CD1c-positive myeloid dendritic cell (primary cell): ENCODE results near the gene PATJ.

Experiments used
- DNase-seq: peaks from one replicate; pipeline ENCODE4 v3.0.0-alpha.2; 2016; ENCODE audit errors: extremely low spot score

The PATJ gene

GRCh38 chr1:61981870-61982660, 239.8 kb downstream of the PATJ start:
- no peak for DNase-seq

DNA sequence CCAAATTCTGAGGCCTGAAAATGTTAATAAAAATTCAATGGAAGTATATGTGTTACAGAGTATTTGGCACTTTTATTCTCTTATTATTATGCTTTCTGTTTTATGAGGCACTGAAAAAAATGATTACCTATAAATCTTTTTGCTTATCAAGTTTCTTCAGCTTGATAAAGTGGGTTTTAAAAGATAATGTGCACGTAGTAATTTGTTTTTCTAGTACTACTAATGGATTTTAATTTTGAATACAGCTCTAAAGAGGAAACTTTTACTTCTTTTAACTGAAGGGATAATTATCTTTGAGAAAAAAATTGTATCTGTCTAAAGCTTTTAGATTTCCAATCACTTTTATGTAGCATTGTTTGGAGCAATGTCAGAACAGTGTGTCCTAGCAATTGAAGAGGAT, 241.0 kb downstream of the PATJ start:
- no peak for DNase-seq

DNA sequence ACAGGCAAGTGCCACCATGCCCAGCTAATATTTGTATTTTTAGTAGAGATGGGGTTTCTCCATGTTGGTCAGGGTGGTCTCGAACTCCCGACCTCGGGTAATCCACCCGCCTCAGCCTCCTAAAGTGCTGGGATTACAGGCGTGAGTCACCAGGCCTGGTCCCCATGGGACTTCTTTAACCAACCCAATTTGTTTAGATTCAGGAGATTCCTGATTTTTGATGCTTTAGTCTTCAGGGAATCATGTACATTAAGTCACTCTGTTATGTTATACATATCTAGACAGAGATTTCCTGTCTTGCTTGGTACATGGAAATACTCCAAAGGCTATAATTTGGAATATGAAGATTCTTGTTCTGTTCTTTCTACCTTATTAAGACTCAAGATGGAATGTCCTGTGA, 250.0 kb downstream of the PATJ start:
- no peak for DNase-seq

- no peak for DNase-seq
Measured at GRCh38 chr1:61993331-61993961, 251.2 kb downstream of the PATJ start.

DNA sequence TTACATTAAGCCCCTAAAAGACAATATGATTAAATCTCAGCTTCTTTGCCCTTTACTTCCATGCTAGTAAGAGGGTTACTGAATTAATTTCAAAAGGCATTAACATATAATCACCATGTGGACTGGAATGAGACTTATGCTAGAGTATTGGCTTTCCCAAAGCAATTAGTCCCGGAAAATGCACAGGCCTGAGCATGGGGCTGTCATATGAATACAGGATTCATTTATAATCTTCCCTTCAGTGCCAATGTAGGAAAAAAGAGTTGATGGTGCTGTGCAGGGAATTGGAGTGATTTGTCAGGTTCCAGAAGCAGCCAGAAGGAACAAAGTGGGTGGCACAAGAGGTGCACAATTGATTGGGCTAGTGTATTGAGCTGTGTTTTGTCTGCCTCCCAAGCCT, 253.4 kb downstream of the PATJ start:
- DNase-seq, result no peak

GRCh38 chr1:61997123-61997522, 254.8 kb downstream of the PATJ start:
- DNase-seq, result no peak

GRCh38 chr1:62003777-62004176, 261.5 kb downstream of the PATJ start:
- DNase-seq, result no peak

- no peak for DNase-seq
Measured at GRCh38 chr1:62006690-62007089, 264.4 kb downstream of the PATJ start.

DNA sequence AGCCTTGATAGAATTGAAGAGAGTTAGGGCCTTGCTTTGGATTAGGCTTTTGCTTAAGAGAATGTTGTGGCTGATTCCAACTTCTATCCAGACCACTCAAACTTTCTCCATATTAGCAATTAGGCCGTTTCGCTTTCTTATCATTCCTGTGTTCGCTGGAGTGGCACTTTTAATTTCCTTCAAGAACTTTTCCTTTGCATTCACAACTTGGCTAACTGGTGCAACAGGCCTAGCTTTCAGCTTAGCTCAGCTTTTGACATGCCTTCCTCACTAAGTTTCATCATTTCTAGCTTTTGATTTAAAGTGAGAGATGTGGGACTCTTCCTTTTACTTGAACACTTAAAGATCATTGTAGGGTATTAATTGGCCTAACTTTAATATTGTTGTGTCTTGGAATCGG, 268.7 kb downstream of the PATJ start:
- no peak for DNase-seq

DNA sequence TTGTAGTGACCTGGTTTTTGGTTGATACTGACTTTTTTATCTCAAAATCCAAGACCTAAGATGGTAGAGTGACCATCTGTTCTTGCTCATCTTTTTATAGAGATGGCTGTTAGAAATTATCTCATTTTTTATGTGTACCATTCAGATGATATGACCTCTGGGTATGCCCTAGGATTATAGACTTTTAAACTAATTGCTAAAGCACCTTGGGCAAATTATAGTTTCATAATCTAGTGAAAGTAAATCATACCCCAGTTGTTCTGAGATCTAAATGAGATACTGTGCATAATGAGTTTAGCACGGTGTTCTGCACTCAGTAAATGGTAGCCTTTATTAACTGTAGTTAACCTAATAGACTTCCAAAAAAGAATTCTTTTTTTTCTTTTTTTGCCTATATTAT, 269.8 kb downstream of the PATJ start:
- no peak for DNase-seq

DNA sequence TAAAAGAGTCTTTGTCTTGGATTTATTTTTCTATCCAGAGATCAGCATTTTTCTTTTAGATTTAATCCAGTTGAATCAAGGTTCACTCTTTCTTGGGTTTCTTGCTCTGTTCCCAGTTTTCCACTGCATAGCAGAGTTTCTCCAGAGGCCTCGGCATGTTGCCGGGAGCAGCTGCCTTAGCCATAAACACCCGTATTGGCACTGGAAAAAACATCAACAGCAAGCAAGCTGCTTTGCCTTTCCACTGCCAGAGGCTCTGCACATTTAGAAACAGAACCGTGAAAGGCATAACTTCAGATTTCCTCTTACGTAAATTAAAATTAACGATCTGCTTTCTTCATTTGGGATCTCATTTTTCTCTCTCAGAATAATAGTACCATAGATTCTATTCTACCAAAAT, 270.6 kb downstream of the PATJ start:
- no peak for DNase-seq

DNA sequence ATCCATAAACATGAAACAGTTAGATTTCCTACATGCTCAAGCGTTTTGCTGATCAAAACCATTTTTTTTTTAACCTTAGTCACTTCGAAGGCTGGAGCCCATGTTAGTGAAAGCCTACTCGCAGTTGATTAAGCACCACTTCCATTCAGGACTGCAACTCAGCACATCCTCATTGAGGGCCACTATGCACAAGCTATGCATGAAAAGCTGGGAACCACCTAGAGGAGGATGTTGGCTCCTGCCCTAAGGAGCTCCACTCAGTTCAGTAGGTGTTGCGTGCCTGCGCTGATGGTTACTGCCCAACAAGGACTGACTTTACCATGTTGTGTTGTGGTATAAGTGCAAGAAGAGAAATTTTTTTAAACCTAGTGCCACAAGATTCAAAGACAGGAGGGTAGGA, 271.0 kb downstream of the PATJ start:
- DNase-seq, result no peak

- DNase-seq, result no peak
Measured at GRCh38 chr1:62022382-62022983, 280.2 kb downstream of the PATJ start.

- no peak for DNase-seq
Measured at GRCh38 chr1:62024690-62025089, 282.4 kb downstream of the PATJ start.

DNA sequence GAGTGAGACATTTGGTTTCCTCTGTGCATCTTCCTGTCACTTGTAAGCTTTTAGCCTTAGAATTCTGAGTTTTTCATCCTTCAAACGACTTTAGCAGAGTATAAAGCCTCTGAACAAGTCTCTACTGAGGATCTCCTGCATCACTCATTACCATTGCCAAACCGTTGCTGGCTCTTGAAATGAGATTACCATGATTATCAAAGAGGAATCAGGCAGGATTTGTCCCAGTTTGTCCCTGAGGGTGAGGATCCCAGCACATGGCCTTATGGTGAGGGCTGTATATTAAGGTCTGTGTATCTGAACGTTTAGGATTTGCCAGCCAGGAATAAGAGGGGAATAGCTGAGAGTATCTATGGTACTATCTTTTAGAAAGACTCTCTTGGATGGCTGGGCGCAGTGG, 282.9 kb downstream of the PATJ start:
- DNase-seq, result no peak

DNA sequence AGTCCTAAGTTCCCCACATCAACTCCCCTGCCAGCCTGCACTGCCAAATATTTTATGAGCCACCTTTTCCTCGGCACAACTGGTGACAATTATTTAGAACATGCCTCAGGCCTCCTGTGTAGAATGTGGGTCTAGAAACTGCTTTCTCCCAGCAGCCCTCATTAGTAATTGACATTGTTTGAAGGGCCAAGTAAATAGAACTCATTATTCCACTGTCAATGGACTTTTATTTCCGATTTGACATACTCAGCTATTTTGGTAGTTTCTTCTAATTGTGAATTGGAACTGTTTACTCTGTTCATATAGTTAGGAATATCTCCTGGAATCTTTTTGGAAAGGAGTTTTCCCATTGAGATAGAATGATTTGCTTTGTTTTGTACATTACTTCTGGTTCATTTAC, 283.6 kb downstream of the PATJ start:
- DNase-seq, result no peak

- no peak for DNase-seq
Measured at GRCh38 chr1:62029704-62030103, 287.4 kb downstream of the PATJ start.

GRCh38 chr1:62034790-62035189, 292.5 kb downstream of the PATJ start:
- DNase-seq, result no peak

GRCh38 chr1:62037274-62037673, 295.0 kb downstream of the PATJ start:
- DNase-seq, result no peak

DNA sequence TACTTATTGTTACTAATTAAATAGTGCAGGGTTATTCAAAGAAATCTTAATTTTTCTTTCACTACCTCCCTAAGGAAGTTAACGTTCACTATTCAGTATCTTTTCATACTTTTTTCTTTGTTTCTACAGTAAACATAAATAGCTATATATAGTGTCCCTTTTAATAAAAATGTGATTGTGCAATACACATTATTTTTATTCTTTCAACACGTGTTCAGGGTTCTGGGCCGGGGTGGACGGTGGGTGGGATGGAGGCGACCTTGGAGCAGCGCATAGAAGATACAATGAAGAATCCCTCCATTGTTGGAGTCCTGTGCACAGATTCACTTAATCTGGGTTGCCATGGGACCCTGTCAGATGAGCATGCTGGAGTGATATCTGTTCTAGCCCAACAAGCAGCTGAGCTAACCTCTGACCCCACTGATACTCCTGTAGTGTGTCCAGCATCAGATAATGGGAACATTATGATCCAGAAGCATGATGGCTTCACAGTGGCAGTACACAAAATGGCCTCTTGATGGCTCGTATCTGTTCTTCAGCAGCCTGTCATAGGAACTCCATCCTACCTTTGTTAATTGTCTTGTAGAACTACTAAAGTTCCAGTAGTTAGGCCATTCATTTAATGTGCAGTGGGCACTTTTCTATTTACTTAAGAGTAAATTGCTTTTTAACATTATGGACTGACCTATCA, 296.5 kb downstream of the PATJ start:
- DNase-seq, result no peak

DNA sequence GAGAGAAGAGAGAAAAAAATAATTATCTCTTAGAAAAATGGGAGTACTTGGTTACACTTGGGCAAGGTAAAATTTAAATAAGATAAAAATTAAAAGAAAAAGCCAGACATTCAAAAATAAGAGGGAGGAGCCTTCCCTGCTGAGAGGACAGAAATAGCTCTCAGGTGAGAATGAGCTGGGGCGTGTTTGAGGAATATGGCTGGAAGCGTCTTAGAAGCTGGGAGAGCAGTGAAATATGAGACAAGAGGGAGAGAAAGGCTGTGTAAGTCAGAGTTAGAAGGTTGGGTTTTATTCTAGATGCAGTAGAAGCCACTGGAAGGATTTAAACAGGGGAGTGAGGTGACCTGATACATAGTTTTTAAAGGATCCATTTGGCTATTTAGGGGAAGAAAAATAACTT, 298.2 kb downstream of the PATJ start:
- DNase-seq, result no peak

GRCh38 chr1:62040973-62041372, 298.7 kb downstream of the PATJ start:
- no peak for DNase-seq

DNA sequence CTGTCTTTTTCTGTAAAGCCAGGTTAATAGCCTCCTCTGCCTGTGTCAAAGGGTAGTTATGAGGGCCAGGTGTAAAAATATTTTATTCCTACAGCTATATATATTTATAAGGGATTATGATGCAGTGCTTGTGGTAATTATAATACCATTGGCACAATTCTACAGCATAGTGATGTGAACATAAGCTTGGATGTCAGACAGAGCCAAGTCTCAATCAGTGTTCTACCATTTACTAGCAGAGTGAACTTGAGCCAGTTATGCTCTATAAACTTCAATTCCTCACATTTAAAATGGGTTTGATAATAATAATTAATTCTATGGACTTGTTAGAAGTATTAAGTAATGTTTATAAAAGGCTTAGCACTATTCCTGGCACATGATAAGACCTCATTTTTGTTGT, 300.9 kb downstream of the PATJ start:
- no peak for DNase-seq
